RWPE1 (cell line): ENCODE data around the gene MPPE1.
"Not testable (repeated sequence)": the region's sequence is repeated elsewhere in the genome, so short reads cannot be mapped to it uniquely, and the experiment has no call there.

Experiments used
- CTCF ChIA-PET: fragments of 350-600 bp; sonication (Branson Sonifier 250); formaldehyde crosslinking; extraction: SDS; loops from one replicate; lab custom pipeline; 2021; lab: Yijun Ruan, JAX
- POLR2A ChIA-PET: fragments of 400-600 bp; formaldehyde crosslinking; extraction: SDS; loops from one replicate; lab custom pipeline; 2020; ENCODE audit warnings: antibody characterized with exemption; ENCODE audit not compliant: low non-redundant PET; lab: Yijun Ruan, JAX
- DNase-seq: peaks from one replicate; pipeline ENCODE4 v3.0.0; 2012; ENCODE audit warnings: low spot score
- H3K27ac ChIP-seq: fragments of 450-650 bp; 2 replicates; pipeline ENCODE4 v1.5.1; 2017
- TF ChIP-seq, protein P1 (sequence below): fragments of 450-650 bp; conservative IDR thresholded peaks from 2 replicates; pipeline ENCODE4 v1.5.1; 2017; ENCODE audit warnings: low read depth, mild to moderate bottlenecking

MPPE1 gene

DNA sequence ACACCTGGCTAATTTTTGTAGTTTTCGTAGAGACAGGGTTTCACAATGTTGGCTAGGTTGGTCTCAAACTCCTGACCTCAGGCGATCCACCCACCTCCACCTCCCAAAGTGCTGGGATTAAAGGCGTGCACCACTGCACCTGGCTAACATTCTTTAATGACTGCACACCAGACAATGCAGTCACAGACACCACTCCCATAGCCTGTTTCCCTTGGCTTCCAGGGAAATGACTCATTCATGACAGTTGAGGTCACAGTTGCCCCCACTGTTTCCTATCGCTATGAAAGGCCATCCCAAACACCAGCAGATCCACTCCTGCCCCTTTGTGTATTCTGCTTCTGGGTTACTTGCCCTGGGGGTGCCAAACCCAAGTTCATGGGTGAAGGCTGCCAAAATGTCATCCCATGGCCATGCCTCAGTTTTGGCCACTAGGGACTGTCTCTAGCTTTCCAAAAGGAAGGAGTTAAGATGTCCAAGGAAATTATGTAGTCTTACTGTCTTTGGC lies 48.2 kb downstream of the MPPE1 start:
- ChIA-PET POLR2A (no interaction called here), CTCF (interaction anchor here (0.8 to 1.6 kb wide), 3 partner anchors 13 to 456 kb away, joined by 3 to 6 read pairs (median 3); no protein-coding TSS in a partner anchor)
- TF ChIP-seq, protein P1, sequence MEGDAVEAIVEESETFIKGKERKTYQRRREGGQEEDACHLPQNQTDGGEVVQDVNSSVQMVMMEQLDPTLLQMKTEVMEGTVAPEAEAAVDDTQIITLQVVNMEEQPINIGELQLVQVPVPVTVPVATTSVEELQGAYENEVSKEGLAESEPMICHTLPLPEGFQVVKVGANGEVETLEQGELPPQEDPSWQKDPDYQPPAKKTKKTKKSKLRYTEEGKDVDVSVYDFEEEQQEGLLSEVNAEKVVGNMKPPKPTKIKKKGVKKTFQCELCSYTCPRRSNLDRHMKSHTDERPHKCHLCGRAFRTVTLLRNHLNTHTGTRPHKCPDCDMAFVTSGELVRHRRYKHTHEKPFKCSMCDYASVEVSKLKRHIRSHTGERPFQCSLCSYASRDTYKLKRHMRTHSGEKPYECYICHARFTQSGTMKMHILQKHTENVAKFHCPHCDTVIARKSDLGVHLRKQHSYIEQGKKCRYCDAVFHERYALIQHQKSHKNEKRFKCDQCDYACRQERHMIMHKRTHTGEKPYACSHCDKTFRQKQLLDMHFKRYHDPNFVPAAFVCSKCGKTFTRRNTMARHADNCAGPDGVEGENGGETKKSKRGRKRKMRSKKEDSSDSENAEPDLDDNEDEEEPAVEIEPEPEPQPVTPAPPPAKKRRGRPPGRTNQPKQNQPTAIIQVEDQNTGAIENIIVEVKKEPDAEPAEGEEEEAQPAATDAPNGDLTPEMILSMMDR, result peak; percentile 26
- H3K27ac ChIP-seq, result peak overlapping the region; percentile 92
- DNase-seq, result peak; percentile 92

DNA sequence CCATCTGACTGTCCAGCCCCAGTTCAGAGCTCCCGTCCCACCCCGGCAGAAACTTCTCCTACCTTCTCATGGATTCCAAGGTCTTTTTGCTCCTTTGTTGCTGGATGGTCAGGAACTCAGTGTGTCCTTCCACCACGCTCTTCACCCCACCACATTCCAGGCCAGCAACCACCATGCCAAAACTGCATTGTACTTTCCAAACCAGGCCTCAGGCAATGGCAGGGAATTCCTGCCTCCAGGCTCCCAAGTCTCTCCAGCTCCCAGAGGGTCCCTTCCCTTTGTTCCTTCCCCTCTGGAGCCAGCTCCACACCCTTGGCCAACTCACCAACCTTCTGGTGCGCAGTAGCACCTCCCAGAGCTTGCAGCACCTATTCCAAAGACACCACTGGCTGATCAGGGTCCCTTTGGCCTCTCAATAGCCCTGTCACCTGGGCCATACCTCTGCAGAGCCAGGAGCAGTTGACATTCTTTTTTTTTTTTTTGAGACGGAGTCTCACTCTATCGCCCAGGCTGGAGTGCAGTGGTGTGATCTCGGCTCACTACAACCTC lies 48.8 kb downstream of the MPPE1 start:
- ChIA-PET CTCF (interaction anchor here (0.6 to 1.3 kb wide), 2 partner anchors 13 to 105 kb away, joined by 3 read pairs; no protein-coding TSS in a partner anchor), POLR2A (no interaction called here)
- no peak for DNase-seq
- H3K27ac ChIP-seq, result peak overlapping the region; percentile 92
- TF ChIP-seq, protein P1, result no peak

DNA sequence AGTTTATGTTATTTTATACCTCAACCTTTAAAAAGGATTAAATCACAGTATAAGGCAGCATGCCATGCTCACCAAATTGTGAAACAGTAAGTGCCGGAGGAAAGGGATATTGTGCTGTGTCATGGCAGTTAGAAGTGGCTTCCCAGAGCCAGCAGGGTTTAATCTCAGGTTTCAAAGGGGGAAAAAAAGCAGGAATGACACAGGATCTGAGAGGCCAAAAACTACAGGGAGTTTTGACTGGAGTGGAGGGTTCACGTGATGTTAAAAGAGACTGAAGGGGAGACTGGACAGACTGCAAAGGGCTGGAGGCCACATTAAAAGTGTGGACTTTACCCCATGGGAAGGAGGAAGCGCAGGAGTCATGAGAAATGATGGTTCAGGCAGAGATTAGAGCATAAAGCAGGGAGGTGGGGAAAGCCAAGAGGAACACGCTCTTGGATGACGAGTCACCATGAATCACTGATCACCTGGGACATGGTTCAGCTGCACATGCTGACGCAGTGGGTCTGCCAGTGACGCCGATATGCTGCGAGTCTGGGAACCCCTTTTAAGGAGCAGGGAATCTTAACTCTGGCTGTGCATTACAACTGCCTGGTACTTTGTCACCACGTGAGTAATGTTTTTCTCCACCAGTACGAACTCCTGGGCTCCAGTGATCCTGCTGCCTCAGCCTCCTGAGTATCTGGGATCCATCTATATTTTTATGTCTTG lies 50.8 kb downstream of the MPPE1 start:
- CTCF ChIA-PET, result no interaction called here
- POLR2A ChIA-PET, result no interaction called here
- TF ChIP-seq, protein P1, result no peak
- peak overlapping the region; percentile 96 for H3K27ac ChIP-seq
- peak; percentile 97 for DNase-seq

DNA sequence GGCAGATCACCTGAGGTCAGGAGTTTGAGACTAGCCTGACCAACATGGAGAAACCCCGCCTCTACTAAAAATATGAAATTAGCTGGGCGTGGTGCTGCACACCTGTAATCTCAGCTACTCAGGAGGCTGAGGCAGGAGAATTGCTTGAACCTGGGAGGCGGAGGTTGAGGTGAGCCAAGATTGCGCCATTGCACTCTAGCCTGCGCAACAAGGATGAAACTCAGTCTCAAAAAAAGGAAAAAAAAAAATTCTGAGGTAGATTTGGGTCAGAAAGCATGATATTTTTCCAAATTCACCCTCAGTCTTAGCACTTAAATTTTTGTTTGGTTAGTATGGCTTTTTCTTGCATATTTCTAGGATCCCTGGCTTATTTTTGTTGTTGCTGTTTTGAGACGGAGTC lies 53.6 kb downstream of the MPPE1 start:
- DNase-seq, POLR2A ChIA-PET: not testable (repeated sequence)
- H3K27ac ChIP-seq, result peak overlapping the region; percentile 96
- CTCF ChIA-PET, result interaction anchor here (0.6 kb wide), 1 partner anchor 62 kb away, joined by 3 read pairs; no protein-coding TSS in a partner anchor

DNA sequence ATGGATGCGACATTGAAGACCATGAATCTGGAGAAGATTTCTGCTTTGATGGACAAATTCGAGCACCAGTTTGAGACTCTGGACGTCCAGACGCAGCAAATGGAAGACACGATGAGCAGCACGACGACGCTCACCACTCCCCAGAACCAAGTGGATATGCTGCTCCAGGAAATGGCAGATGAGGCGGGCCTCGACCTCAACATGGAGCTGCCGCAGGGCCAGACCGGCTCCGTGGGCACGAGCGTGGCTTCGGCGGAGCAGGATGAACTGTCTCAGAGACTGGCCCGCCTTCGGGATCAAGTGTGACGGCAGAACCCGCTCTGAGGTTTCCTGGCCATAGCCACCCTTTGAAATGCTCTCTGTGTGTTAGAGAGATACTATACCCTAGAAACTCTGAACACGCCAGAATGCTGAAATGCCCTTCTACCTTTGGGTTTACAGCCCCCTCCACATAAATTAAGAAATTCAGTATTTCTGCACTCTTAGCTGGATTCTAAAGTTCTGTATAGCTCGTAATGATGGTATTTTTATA lies 56.2 kb downstream of the MPPE1 start:
- TF ChIP-seq, protein P1, result no peak
- POLR2A ChIA-PET, result no interaction called here
- DNase-seq, result no peak

DNA sequence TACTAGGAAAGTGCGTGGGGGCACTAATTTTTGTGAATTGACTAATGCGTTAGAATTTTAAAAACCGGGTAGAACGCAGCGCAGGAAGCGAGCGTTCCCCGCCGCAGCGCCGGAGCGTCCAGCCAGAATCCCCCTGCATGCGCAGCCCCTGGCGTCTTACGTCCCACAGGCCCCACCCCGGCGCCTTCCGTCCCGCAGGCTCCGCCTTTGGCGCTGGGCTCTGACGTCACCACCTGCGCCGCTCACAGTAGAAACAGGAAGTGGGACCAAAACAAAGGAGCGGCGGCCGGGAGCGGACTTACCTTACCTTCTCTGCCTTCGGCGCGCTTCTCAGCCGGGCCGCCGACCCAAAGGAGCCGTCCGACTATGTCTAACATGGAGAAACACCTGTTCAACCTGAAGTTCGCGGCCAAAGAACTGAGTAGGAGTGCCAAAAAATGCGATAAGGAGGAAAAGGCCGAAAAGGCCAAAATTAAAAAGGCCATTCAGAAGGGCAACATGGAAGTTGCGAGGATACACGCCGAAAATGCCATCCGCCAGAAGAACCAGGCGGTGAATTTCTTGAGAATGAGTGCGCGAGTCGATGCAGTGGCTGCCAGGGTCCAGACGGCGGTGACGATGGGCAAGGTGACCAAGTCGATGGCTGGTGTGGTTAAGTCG lies 56.8 kb downstream of the MPPE1 start, which contains the start of gene CHMP1B:
CHMP1B (plus strand) TSS at position 268 of the 660 bp plus-strand sequence; CDS start at position 367, 99 bp downstream.
- H3K27ac ChIP-seq, result peak within 1 kb of the TSS; percentile 86
- ChIA-PET POLR2A (no interaction called here), CTCF (interaction anchor here (2.1 kb wide), 1 partner anchor 118 kb away, joined by 5 read pairs; no protein-coding TSS in a partner anchor)
- peak; percentile 90 for DNase-seq
- TF ChIP-seq, protein P1, result no peak

More for the DNA sequence above, 56.2 kb downstream of the MPPE1 start:
- CTCF ChIA-PET, result no interaction called here
- peak overlapping the region; percentile 86 for H3K27ac ChIP-seq
